A673 (cell line): Measurements from ENCODE around the gene LDB1.

ENCODE experiments used
- EZH2 ChIP-seq: fragments of 200-600 bp; sonication (generic); IDR thresholded peaks from 2 replicates; pipeline ENCODE4 v1.6.1; 2017; ENCODE audit warnings: borderline replicate concordance, low read depth, mild to moderate bottlenecking, mixed read lengths, antibody characterized with exemption, low read length; ENCODE audit not compliant: poor library complexity, severe bottlenecking
- TF ChIP-seq, protein P1 (sequence below): fragments of 300-800, 200-600 bp; sonication (generic); conservative IDR thresholded peaks from 2 replicates; pipeline ENCODE4 v1.5.1; 2017; ENCODE audit warnings: low read depth, mild to moderate bottlenecking, antibody characterized with exemption, low read length, moderate library complexity, mixed read lengths

DNA sequence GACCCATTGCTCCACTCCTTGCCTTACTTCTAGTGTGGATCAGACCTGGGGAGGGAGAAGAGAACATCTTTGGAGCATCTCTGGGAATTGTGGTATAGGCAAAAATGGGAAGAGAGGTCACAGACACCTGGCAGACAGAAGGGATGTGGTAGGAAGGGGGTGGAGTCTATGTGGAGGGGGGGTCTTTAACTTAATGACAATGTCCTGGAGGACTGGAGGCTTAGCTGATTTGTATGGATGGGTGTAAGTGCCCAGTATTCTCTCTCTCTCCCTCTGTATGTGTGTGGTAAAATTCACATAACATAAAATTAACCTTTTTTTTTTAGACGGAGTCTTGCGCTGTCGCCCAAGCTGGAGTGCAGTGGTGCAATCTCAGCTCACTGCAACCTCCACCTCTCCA lies 3.1 kb upstream of the LDB1 start:
- TF ChIP-seq, protein P1, sequence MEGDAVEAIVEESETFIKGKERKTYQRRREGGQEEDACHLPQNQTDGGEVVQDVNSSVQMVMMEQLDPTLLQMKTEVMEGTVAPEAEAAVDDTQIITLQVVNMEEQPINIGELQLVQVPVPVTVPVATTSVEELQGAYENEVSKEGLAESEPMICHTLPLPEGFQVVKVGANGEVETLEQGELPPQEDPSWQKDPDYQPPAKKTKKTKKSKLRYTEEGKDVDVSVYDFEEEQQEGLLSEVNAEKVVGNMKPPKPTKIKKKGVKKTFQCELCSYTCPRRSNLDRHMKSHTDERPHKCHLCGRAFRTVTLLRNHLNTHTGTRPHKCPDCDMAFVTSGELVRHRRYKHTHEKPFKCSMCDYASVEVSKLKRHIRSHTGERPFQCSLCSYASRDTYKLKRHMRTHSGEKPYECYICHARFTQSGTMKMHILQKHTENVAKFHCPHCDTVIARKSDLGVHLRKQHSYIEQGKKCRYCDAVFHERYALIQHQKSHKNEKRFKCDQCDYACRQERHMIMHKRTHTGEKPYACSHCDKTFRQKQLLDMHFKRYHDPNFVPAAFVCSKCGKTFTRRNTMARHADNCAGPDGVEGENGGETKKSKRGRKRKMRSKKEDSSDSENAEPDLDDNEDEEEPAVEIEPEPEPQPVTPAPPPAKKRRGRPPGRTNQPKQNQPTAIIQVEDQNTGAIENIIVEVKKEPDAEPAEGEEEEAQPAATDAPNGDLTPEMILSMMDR, result no peak
- TF ChIP-seq EZH2, result no peak
